ES-I3 (cell line): ENCODE data around the gene ARL6IP5.

Experiments
- H3K36me3 ChIP-seq: 2 replicates; pipeline ENCODE4 v1.6.1; 2013; ENCODE audit warnings: mild to moderate bottlenecking, low read length, control low read depth, moderate library complexity; ENCODE audit not compliant: insufficient read depth
- H3K4me1 ChIP-seq: 2 replicates; pipeline ENCODE4 v1.6.1; 2013; ENCODE audit warnings: mild to moderate bottlenecking, control low read depth, low read length; ENCODE audit not compliant: insufficient read depth
- H3K9ac ChIP-seq: 2 replicates; pipeline ENCODE4 v1.6.1; 2013; ENCODE audit warnings: low read depth, mild to moderate bottlenecking, low read length, moderate library complexity
- H3K9me3 ChIP-seq: 2 replicates; pipeline ENCODE4 v1.6.1; 2013; ENCODE audit warnings: mild to moderate bottlenecking, low read length, moderate library complexity; ENCODE audit not compliant: control insufficient read depth, insufficient read depth

ARL6IP5 gene

DNA sequence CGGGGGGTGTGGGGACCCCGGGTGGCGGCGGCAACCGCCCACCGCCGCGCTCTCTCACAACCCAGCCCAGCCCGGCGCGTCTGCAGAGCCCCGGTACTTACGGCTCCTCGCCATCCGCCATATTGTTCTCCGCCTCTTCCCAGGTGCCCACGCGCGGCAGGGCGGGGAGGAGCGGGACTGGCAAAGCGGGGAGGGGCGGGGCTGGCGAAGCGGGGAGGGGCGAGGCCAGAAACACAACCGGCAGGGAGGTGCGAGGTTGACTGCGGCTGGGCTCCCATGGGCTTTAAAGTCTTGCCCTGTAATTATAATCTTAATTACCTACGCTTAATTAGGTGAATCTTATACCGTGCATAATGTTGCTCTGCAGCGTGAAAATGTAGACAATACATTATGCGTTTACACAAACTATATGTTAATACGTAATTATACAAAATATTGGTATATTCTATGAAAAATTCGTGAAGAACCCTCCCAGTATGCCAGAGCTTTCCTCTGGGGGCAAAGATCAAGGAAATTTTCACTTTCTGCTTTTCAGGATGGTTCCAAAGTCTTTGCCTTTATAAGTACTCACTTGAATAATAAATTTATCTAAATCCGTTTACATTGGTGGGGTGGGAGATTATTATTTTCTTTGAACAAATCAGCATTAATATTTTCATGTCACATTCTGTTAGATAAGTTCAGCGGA is 4.4 kb upstream of the ARL6IP5 start, which contains the start of gene UBA3:
Gene UBA3, minus strand, starts transcription at position 133 of the 688 bp plus-strand sequence. Its CDS starts 12 bp downstream, at position 121.
- Histone ChIP-seq H3K9me3 (no peaks in the 10 kb centered on the region), H3K9ac (peak within 1 kb of the TSS; percentile 84), H3K4me1 (0 out of 2 replicates have a peak, but pooled peaks cover 8% of the 10 kb centered on the region), H3K36me3 (no peaks in the 10 kb centered on the region)

GRCh38 chr3:69081583-69082262 is 3.0 kb upstream of the ARL6IP5 start:
- Histone ChIP-seq H3K4me1 (peaks cover 14% of the 10 kb centered on the region), H3K36me3 (no peaks in the 10 kb centered on the region), H3K9ac (no peak overlapping the region), H3K9me3 (no peaks in the 10 kb centered on the region)

DNA sequence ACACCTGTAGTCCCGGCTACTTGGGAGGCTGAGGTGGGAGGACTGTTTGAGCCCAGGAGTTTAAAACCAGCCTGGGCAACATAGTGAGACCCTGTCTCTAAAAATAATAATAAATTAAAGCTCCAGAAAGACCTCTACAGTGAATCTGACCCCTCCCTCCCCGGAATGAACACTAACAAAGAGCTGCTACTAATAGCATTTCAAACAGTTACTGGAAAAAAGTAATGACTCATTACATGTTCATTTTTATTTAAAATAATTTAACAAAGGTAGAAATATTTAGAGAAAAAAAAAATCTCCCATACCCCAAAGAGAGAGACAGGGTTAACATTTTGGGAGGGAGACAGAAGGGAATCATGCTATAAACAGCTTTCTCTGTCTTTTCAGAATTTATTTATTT is 2.4 kb upstream of the ARL6IP5 start:
- H3K9ac ChIP-seq, result no peak overlapping the region
- H3K4me1 ChIP-seq, result peaks cover 14% of the 10 kb centered on the region
- no peaks in the 10 kb centered on the region for H3K36me3 ChIP-seq
- H3K9me3 ChIP-seq, result no peaks in the 10 kb centered on the region

GRCh38 chr3:69082805-69083204 is 1.9 kb upstream of the ARL6IP5 start:
- Histone ChIP-seq H3K36me3 (no peaks in the 10 kb centered on the region), H3K4me1 (peaks cover 14% of the 10 kb centered on the region), H3K9ac (no peak overlapping the region), H3K9me3 (no peaks in the 10 kb centered on the region)

GRCh38 chr3:69085168-69085832 is 563 bp downstream of the ARL6IP5 start:
- Histone ChIP-seq H3K9me3 (no peaks in the 10 kb centered on the region), H3K9ac (peak overlapping the region; percentile 98), H3K4me1 (peaks cover 38% of the 10 kb centered on the region), H3K36me3 (no peaks in the 10 kb centered on the region)

- no peaks in the 10 kb centered on the region for H3K36me3 ChIP-seq
- H3K4me1 ChIP-seq, result peaks cover 40% of the 10 kb centered on the region
- H3K9ac ChIP-seq, result peak overlapping the region; percentile 98
- H3K9me3 ChIP-seq, result no peaks in the 10 kb centered on the region
These were observed 1.3 kb downstream of the ARL6IP5 start for GRCh38 chr3:69085833-69086722.

DNA sequence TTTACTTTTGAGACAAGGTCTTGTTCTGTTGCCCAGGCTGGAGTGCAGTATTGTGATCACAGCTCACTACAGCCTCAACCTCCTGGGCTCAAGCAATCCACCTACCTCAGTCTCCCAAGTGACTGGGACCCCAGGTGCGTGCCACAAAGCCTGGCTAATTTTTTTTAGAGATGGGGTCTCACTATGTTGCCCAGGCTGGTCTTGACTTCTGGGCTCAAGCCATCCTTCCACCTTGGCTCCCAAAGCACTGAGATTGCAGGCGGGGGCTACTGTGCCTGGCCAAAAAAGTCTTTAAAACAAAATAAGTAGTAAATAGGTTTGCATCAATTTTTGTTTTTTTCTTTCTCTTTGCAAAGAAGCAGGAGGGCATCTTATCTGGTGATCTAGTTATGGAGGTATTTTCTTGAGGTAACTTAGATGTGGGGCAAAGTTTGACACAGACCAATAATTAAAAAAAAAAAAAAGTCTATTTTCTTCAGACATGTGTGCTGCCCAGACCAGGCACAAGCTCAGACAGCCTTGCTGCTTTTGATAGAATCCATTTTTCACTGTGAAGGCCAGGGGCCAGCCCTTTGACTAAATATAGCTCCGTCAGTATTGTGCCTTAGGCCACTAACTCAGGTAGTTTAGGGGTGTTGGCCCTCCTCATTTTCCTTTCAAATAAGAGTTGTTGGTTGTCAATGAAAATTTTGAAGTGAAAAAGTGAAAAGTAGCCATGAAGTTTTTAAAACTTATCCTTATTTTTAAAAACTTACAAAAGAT is 2.5 kb downstream of the ARL6IP5 start:
- Histone ChIP-seq H3K9me3 (no peaks in the 10 kb centered on the region), H3K36me3 (no peaks in the 10 kb centered on the region), H3K4me1 (peaks cover 42% of the 10 kb centered on the region), H3K9ac (no peak overlapping the region)

DNA sequence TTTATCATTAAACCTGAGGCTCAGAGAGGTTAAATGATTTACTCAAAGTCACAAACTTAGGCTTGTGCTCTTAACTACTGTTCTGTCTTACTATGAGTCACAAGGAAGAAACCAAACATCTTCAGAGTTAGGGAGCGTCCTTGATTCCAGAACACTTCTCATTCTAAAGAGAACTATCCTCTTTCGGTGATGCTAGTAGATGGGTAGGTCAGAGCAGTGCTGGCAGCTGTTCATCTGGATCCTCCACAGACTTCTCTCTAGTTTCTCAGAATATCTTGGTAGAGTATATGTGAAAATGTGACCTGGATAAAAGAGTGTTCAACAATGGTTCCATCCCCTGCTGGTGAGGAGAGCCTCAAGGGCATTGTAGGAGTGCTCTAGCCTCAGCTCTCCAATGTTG is 3.3 kb downstream of the ARL6IP5 start:
- H3K9me3 ChIP-seq, result no peaks in the 10 kb centered on the region
- peaks cover 44% of the 10 kb centered on the region for H3K4me1 ChIP-seq
- H3K9ac ChIP-seq, result no peak overlapping the region
- H3K36me3 ChIP-seq, result no peaks in the 10 kb centered on the region

GRCh38 chr3:69090021-69090420 is 5.3 kb downstream of the ARL6IP5 start:
- Histone ChIP-seq H3K4me1 (peaks cover 54% of the 10 kb centered on the region), H3K9me3 (no peaks in the 10 kb centered on the region), H3K36me3 (no peaks in the 10 kb centered on the region), H3K9ac (no peak overlapping the region)

DNA sequence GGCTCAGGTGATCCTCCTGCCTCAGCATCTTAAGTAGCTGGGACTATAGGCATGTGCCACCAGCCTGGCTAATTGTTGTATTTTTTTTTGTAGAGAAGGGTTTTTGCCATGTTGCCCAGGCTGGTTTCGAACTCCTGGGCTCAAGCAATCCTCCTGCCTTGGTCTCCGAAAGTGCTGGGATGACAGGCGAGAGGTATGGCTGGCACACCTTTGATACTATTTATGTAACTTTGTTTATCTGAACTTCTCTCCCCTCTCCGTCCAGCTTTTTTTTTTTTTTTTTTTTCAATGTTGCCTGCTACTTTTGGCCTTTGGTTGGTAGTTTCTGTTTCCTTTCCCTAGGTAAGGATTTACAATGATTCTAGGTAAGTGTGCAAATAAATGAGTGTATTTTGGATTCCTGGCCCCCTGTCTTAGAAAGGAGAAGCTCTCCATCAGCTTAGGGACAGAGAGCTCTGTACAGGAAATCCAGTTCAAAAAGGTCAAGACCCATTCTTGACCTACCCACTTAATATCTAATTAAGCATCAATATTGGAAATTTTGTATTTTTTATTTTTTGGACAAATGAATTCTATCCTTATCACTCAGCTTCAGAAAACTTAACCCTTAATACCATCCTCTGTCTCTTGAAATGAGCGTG is 6.8 kb downstream of the ARL6IP5 start:
- Histone ChIP-seq H3K4me1 (peaks cover 55% of the 10 kb centered on the region), H3K9me3 (no peaks in the 10 kb centered on the region), H3K9ac (no peak overlapping the region), H3K36me3 (no peaks in the 10 kb centered on the region)

DNA sequence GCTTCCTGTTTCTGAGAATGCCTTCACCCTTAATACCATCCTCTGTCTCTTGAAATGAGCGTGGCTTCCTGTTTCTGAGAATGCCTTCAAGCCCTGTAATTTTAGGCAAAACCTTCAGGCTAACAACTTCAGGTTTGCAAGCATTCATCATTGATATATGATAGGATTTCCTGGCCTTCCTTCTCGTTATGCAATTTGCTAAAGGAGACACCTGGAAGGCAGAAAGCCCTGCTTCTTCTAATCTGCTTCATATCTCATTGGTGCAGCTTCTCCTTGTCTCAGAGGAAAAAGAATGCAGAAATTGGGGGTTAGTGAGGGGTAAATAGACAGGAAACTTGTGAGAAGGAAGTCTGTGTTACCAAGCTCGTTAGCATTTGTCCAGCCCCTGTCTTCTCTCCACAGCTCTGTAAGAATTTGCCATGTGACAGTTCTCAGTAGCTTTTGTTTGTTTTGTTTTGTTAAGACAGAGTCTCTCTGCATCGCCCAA is 7.3 kb downstream of the ARL6IP5 start:
- Histone ChIP-seq H3K4me1 (peaks cover 55% of the 10 kb centered on the region), H3K9ac (no peak overlapping the region; the same call in 1 of the 2 replicates), H3K36me3 (no peaks in the 10 kb centered on the region; the same call in 1 of the 2 replicates), H3K9me3 (no peaks in the 10 kb centered on the region)

GRCh38 chr3:69094467-69095205 is 9.9 kb downstream of the ARL6IP5 start:
- H3K36me3 ChIP-seq, result no peaks in the 10 kb centered on the region; the same call in 1 of the 2 replicates
- H3K4me1 ChIP-seq, result peaks cover 37% of the 10 kb centered on the region
- no peak overlapping the region for H3K9ac ChIP-seq
- H3K9me3 ChIP-seq, result no peaks in the 10 kb centered on the region
